GM06990 (cell line): ENCODE data around the gene PACS1.

Experiments
- DNase-seq: peaks from one replicate; pipeline ENCODE4 v3.0.0-alpha.2; 2011; ENCODE audit not compliant: insufficient read length; ENCODE audit errors: extremely low read depth
- H3K27me3 ChIP-seq: replicated peaks from 2 replicates; pipeline ENCODE4 v1.6.0; 2011; ENCODE audit warnings: low read length; ENCODE audit not compliant: control insufficient read depth, insufficient read depth
- H3K36me3 ChIP-seq: 2 replicates; pipeline ENCODE4 v1.5.1; 2011; ENCODE audit warnings: low read length; ENCODE audit not compliant: control insufficient read depth, insufficient read depth
- H3K4me3 ChIP-seq: replicated peaks from 2 replicates; pipeline ENCODE4 v1.5.1; 2011; ENCODE audit warnings: low read depth, mild to moderate bottlenecking, control low read depth, low read length
- CTCF ChIP-seq: IDR thresholded peaks from 2 replicates; pipeline ENCODE4 v1.5.1; 2011; ENCODE audit warnings: low read length, control low read depth, mild to moderate bottlenecking, inconsistent platforms; ENCODE audit not compliant: insufficient read depth, poor library complexity, severe bottlenecking

The PACS1 gene

GRCh38 chr11:66157182-66157864 is 87.3 kb downstream of the PACS1 start:
- Histone ChIP-seq H3K36me3 (no peaks in the 10 kb centered on the region; the same call in 1 of the 2 replicates), H3K27me3 (no peaks in the 10 kb centered on the region), H3K4me3 (no peak overlapping the region)
- no peak for DNase-seq
- peak; percentile 14 for TF ChIP-seq CTCF

DNA sequence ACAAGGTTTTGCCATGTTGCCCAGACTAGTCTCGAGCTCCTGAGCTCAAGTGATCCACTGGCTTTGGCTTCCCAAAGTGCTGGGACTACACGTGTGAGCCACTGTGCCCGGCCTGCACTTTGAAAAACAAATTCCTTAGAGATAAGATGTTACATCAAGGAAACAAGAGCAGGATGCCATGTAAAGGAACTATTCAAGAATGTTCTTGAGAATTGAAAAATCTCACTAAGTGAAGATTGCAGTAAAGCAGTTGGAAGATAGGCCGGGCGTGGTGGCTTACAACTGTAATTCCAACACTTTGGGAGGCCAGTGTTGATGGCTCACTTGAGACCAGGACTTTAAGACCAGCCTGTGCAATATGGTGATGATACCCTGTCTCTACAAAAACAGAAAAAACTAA is 88.1 kb downstream of the PACS1 start:
- Histone ChIP-seq H3K36me3 (no peaks in the 10 kb centered on the region; the same call in 1 of the 2 replicates), H3K4me3 (no peak overlapping the region), H3K27me3 (no peaks in the 10 kb centered on the region)
- no peak for TF ChIP-seq CTCF
- DNase-seq, result no peak

GRCh38 chr11:66159324-66159984 is 89.4 kb downstream of the PACS1 start:
- no peaks in the 10 kb centered on the region for H3K27me3 ChIP-seq
- TF ChIP-seq CTCF, result no peak
- no peak overlapping the region for H3K4me3 ChIP-seq
- H3K36me3 ChIP-seq, result no peaks in the 10 kb centered on the region; the same call in 1 of the 2 replicates
- DNase-seq, result no peak

- Histone ChIP-seq H3K27me3 (no peaks in the 10 kb centered on the region), H3K4me3 (no peak overlapping the region), H3K36me3 (no peaks in the 10 kb centered on the region; the same call in 1 of the 2 replicates)
- DNase-seq, result no peak
- TF ChIP-seq CTCF, result no peak
Measured at GRCh38 chr11:66160709-66161108, 90.6 kb downstream of the PACS1 start.

DNA sequence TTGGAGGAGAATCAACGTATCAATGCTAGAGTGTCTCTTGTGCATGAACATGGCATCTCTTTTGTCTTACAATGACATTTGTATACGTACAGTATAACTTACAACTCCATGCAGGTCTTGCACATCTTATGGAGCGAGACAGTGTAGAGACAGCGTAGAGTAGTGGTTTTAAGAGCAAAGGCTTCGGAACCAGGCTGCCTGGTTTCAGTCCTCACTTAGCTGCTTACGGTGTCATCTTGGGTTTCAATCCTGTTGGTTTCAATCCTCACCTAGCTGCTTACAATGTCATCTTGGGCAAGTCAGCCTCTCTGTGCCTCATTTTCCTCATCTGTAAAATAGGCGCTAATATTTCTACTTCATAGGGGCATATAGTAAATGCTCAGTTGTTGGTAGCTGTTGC is 98.2 kb downstream of the PACS1 start:
- H3K4me3 ChIP-seq, result no peak overlapping the region
- DNase-seq, result no peak
- H3K27me3 ChIP-seq, result no peaks in the 10 kb centered on the region
- no peak for TF ChIP-seq CTCF
- H3K36me3 ChIP-seq, result peaks cover 3% of the 10 kb centered on the region; the same call in 1 of the 2 replicates
